CD4-positive, alpha-beta T cell treated with Interleukin-15 for 1 hour (primary cell): ENCODE measurements around the gene SLC17A7.

Source experiments
- DNase-seq: peaks from one replicate; pipeline ENCODE4 v3.0.0-alpha.2; 2020

Gene SLC17A7

DNA sequence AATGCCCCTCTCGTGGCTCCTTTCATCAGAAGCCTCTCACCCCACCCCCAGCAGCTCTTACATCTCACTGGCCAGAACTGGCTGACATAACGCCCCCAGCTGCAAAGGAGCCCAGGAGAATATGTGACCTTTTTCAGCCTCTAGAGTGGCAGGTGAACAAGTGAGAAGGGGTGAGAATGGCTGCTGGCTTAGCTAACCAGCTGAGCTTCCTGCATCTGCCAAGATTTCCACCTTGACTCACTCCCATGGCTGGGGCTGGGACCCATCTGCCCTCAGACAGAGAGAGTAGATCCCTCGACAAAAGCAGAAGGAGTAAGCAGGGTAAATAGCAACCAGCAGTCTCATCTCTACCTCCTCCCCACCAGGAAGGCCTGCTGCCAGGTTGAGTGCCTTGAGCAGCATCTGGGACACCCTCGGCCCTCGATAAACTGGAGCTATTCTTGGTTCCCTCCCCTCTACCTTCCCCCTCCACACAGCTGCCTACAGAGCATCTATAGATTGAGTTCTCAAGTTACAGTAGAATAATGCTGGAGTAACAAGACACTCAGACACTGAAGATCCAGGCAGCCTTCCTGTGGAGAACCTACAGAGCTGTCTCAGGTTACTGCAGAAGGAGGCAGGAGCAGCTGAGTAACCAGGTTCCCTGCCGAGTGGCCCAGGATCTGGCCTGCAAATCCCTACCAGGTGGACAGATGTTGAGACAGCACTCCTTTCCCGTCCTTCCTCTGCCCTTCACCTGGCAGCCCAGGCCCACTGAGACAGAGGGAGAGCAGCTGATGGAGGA lies 37.7 kb downstream of the SLC17A7 start:
- DNase-seq, result no peak

DNA sequence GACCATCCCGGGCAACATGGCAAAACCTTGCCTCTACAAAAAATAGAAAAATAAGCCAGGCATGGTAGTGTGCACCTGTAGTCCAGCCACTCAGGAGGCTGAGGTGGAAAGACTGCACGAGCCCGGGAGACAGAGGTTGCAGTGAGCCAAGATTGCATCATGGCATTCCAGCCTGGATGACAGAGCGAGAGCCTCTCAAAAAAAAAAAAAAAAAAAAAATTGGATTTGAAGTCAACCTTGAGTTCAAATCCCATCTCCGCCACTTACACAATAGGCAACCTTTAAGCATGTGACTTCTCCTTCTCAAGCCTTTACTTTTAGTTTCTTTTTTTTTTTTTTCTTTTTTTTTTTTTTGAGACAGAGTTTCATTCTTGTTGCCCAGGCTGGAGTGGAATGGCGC lies 41.3 kb downstream of the SLC17A7 start:
- no peak for DNase-seq

DNA sequence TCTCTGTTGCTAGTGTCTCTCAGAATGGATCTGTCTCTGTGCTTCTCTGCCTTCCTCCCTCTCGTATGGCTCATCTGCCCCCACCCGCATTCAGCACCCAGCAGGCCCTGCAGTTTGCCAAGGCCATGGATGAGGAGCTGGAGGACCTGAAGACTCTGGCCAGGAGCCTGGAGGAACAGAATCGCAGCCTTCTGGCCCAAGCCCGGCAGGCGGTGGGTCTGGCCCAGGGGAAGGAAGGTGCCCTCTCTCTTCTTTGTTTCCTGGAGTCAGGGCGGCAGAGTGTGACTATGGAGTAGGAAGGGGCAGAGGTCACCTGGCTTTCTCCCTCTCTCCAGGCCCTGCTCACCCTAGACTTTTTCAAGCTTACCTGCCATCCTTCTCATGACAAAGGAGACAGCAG lies 42.4 kb downstream of the SLC17A7 start:
- DNase-seq, result no peak

DNA sequence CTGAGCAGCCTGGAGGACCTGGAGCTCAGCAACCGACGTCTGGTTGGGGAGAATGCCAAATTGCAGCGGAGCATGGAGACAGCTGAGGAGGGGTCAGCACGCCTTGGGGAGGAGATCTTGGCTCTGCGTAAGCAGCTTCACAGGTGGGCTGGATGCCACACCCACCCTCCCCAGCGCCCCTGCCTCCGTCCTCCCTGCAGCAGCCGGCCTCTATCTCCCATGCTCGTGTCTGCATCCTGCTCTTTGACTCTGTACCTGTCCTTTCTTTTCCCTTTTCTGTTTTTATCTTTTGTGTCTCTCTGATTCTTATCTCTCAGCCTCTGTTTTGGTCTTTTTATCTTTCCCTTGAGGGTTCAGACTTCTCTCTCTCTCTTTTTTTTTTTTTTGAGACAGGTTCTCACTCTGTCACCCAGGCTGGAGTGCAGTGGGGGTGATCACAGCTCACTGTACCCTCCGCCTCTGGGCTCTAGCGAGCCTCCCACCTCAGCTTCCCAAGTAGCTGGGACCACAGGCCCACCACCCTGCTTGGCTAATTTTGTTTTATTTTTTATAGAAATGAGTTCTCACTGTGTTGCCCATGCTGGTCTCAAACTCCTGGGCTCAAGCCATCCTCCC lies 43.2 kb downstream of the SLC17A7 start:
- no peak for DNase-seq

DNA sequence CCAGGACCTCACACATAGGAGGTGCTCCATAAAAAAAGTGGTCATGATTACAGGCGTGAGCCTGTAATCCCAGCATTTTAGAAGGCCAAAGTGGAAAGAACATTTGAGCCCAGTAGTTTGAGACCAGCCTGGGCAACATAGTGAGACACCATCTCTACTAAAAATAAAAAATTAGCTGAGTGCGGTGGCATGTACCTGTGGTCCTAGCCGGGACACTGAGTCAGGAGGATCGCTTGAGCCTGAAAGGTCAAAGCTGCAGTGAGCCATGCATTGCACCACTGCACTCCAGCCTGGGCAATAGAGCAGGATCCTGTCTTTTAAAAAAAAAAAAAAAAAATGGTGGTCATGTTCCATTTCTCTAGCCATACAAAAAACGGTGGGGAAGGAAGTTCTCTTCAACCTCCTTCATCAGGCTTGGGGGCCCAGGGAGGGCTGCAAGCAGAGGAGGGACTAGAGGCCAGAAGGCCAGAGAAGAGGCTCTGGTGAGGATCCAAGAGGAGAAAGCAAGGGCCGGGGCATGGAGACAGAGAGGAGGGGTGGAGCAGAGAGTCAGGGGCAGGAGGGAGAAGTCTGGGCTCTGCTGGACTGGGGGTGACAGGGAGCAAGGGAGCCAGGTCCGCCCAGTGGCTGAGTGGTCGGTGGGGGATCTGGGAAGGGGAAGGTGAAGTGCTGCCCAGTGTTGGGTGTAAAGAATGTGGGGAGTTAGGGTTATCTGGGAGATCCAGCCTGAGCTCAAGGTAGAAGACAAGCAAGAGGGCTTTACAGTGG lies 44.4 kb downstream of the SLC17A7 start:
- no peak for DNase-seq

DNA sequence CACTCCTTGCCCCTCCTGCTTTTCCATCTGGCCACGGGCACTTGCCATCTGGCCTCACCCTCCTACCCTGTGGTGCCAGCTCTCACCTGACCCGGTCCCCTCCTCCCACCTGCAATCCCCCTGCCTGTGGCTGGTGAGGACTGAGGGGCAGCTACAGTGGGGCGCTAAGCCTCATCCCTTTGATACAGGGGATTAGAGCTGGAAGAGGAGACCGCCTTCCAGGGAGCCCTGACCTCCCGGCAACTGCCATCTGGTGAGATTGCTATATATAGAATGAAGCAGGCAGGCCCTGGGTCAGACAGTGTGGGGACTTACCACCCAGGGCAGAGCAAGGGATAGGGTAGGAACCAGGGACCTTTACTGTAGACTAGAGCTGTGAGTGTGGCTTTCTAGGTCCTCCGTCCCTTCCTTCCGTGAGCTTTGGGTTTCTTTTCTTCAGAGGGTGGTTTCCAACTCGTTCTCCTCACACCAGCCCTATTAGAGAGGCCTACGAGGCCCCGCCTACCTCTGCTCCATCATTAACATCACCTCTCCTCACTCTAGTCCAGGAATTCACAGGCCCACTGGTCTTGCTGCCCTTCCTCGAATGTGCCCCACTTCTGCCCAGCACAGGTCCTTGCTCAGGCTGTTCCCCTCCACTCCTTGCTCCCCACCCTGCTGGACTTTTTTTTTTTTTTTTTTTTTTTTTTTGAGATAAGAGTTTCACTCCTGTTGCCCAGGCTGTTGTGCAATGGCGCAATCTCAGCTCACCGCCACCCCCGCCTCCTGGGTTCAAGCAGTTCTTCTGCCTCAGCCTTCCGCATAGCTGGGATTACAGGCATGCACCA lies 45.5 kb downstream of the SLC17A7 start:
- DNase-seq, result no peak

DNA sequence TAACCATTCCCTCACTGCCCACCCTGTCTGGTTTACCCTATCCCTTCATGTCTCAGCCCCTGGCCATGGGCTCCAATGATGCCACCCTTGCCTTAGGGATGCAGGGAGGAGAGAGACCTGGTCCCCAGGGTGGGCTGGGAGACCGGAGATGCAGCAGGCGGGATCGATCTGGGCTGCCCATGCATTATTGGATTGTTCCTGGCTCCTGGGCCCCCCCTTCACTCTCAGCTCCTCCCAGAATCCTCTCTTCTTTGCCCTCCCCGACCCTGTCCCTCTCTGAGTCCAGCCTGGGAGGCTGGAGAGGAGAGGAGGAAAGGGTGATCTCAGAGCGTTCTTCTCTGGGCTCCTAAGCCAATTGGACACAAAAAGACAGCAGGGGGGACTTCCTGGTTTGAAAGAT lies 47.4 kb downstream of the SLC17A7 start:
- no peak for DNase-seq

DNA sequence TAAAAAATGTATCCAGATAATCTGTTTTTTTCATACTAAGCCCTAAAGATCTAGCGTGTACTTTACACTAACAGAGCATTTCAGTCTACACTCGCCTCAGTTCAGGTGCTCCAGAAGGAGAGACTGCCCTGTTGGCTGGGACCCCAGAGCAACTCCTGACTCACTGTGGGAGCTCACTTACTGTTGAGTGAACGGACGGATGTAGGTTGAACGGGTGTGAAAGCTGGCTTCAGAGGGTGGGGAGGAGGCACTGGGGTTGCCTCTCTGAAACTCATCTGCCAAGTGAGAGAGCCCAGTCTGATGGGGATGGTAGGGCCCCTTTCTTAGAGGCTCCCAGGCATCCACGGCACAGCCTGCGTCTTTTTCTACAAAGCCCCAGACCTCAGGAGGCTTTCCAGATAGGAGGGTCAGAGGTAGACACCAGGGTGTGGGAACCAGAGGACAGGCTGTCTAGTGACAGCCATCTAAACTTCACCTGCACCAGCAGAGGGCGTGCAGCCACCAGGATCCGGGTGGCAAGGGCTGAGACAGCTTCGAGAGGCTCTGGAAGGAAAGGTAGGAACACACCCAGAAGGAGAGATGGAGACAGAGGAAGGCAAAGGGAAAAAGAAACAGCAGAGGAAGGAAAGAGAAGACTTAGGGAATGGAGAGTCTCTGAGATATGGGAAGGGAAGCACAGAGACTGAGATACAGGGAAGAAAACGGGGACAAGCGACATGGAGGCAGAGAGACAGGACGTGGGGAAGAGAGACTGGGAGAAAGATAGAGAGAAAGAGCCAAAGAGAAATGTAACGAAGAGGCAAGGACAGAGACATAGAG lies 49.5 kb downstream of the SLC17A7 start:
- peak; percentile 84 for DNase-seq

DNA sequence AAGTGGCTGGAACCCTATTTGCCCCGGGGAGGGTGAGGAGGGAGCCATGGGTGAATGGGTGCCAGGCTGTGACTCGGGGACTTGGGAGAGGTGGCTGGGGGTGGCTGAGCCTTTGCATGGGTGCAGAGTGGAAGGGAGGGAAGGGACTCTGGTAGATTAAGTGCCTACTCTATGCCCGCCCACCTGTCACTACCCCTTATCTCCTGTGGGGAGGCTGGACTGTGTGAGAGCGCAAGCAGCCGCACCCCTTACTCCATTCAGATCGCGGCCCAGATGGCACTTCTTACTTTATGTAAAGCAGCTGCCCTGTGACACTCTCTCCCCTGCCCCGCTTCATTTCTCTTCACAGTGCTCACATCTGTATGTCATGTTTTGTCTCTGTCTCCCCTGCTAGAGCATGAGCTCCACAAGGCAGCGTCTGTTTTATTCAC lies 50.4 kb downstream of the SLC17A7 start:
- peak; percentile 48 for DNase-seq

DNA sequence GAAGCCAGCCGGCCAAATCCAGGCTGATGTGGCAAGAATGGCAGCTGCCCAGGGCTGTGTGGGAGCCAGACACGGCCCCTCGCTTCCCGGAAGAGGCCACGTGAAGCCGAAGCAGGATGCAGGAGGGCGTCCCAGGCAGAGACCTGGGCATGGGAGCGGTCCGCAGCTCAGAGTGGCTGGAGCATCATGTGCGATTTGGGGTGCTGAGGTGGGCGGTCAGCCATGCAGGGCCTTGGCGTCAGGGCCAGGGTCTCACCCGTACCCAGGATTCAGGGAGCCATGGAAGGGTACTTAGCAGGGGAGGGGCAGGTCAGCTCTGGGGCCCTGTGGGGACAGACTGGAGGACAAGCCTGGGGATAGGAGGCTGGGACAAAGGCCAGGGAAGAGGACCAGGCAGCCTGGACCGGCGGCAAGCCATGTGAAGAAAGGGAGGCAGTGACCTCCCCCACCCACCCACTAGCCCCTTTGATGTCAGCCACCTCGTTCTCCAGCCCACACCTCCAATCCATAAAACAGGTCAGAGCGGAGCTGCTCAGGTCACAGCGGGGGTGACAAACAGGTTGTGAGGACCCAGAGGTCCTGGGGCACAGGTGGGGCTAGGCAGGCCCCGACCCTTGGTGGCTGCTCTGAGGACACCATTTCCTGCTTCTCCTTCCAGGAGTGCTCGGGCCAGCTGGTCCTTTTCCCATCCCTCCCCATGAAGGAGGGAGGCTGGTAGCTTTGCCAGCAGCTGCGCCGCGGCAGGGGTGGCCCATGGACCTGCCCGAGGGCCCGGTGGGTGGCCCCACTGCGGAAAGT lies 51.0 kb downstream of the SLC17A7 start:
- no peak for DNase-seq

DNA sequence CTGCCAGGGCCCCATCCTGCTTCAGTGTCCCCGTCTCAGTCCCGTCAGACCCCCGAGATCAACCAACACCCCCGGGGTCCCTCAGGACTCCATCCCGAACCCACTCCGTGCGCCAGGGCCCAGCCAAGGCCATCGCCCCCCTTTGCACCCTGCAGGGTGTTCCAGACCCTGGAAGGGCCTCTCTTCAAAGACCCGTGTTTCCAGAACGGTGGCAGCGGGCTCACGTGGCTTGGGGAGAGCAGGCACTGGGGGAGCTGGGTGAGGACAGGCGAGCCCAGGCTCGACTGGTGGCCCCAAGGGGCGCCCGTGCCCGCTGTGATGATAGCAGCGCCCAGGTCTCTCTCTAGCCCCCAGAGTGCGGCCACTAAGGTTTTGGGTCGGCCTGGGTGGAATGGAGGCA lies 51.9 kb downstream of the SLC17A7 start:
- no peak for DNase-seq

DNA sequence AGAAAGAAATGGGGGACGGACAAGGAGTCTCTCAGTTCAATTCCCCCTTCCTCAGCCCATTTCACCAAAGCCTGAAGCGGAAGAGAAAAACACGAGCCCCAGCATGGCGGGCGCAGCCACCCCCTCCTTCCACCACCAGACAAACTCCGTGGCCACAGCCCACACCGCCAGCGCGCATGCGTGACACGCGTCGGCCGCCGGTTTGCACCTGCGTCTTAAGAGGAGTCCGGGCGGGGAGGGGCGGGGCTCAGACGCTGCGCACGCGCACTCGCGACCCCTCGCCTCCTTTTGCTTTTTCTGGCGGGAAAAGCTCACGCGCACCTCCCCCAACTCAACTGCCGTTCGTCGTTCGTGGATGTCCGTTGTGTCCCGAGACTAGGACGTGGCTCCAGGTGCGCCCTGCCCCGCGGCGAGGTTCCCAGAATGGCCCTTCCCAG lies 53.4 kb downstream of the SLC17A7 start, which contains the start of gene KASH5:
Gene KASH5, plus strand, starts transcription at position 314 of the 437 bp plus-strand sequence. CDS start 2,635 bp downstream, outside the sequence.
- DNase-seq, result peak; percentile 92

DNA sequence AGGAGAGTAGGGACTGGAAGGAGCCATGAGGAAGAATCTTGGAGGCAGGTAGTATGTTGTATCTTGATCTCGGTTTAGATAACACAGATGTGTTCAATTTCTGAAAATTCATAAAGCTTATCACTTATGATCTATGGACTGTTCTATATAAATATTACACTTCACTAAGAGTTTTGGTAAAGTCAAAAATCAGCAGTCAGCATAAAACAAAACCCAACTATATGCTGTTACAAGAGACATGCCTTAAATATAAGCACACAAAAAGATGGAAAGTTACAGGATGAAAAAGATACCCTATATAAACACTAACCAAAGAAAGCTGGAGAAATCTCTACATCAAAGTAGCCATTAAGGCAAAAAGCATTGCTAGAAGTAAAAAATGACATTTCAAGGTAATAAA lies 57.7 kb downstream of the SLC17A7 start:
- DNase-seq, result no peak

DNA sequence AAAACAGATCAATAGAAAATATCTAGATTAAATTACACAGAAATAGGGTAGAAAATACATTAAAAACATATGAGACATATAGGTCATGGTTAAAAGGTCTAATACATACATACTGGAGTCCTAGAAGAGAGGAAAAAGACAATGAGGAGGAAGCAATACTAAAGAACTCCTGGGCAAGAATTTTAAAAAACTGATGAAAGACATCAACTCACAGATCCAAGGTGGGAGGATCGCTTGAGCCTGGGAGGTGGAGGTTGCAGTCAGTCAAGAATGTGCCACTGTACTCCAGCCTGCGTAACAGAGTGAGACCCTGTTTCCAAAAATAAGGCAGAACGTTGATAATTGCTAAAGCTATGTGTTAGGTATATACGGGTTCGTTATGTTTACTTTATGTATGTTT lies 58.7 kb downstream of the SLC17A7 start:
- DNase-seq, result no peak

DNA sequence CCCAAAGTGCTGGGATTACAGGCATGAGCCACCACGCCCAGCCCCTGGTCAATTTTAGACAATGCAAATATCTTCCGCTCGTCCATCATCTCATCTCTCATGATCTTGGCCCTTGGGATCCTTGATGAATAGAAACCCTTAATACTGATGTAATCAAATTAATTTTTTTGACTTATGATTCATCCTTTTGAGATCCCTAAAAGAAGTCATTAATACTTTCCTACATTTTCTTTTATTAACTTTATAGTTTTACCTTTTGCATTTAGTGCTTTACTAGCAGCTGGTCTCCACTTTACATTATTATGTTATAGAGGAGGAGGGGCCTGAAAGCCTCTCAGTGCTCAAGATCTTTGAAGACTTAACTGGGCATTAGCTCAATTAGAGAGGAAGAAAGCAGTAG lies 60.9 kb downstream of the SLC17A7 start:
- DNase-seq, result no peak
